Neutrophil (primary cell): ENCODE results near the gene GET4.

Experiments used
- H3K27ac ChIP-seq: fragments of 200-600 bp; sonication (generic); 2 replicates; pipeline ENCODE4 v1.5.1; 2016; ENCODE audit warnings: mild to moderate bottlenecking, moderate library complexity
- H3K27me3 ChIP-seq: fragments of 200-600 bp; sonication (generic); 2 replicates; pipeline ENCODE4 v1.6.0; 2016; ENCODE audit warnings: mild to moderate bottlenecking
- H3K36me3 ChIP-seq: fragments of 200-600 bp; sonication (generic); 2 replicates; pipeline ENCODE4 v1.5.1; 2017
- H3K4me1 ChIP-seq, 2 experiments: fragments of 200-600 bp in 1 of 2; sonication (generic) in 1 of 2; 1 replicate in 1 of 2; 2 replicates in 1 of 2; pipeline versions ENCODE4 v1.5.1 to v1.6.1; 2013 to 2016; ENCODE audit warnings: low read depth in 1 of 2, low read length in 1 of 2, mild to moderate bottlenecking in 1 of 2, moderate library complexity in 1 of 2; ENCODE audit not compliant: control insufficient read depth in 1 of 2, insufficient read depth in 1 of 2
- H3K4me3 ChIP-seq, 2 experiments: fragments of 200-600 bp in 1 of 2; sonication (generic) in 1 of 2; 1 replicate in 1 of 2; 2 replicates in 1 of 2; pipeline ENCODE4 v1.5.1; 2013 to 2016; ENCODE audit warnings: low read depth in 1 of 2, low read length in 1 of 2, mild to moderate bottlenecking in 1 of 2, moderate library complexity in 1 of 2
- H3K9me3 ChIP-seq: fragments of 200-600 bp; sonication (generic); 2 replicates; pipeline ENCODE4 v1.5.1; 2016
- CTCF ChIP-seq: fragments of 200-600 bp; sonication (generic); IDR thresholded peaks from 2 replicates; pipeline ENCODE4 v1.5.1; 2016; ENCODE audit warnings: antibody characterized with exemption

Gene GET4

GRCh38 chr7:926061-927030 lies 50.0 kb downstream of the GET4 start:
- H3K27me3 ChIP-seq, result peaks cover 23% of the 10 kb centered on the region
- no peak overlapping the region for H3K4me3 ChIP-seq
- H3K27ac ChIP-seq, result no peak overlapping the region
- TF ChIP-seq CTCF, result no peak
- H3K4me1 ChIP-seq, result peaks cover 42 to 51% of the 10 kb centered on the region in 2 experiments
- H3K36me3 ChIP-seq, result peaks cover 26% of the 10 kb centered on the region
- H3K9me3 ChIP-seq, result no peaks in the 10 kb centered on the region

- H3K4me1 ChIP-seq, result peaks cover 48 to 52% of the 10 kb centered on the region in 2 experiments
- H3K36me3 ChIP-seq, result peaks cover 27% of the 10 kb centered on the region
- TF ChIP-seq CTCF, result no peak
- H3K4me3 ChIP-seq, result no peak overlapping the region
- H3K9me3 ChIP-seq, result no peaks in the 10 kb centered on the region
- peaks cover 15% of the 10 kb centered on the region for H3K27me3 ChIP-seq
- H3K27ac ChIP-seq, result no peak overlapping the region
These were observed 50.8 kb downstream of the GET4 start for GRCh38 chr7:927031-927671.

- Histone ChIP-seq H3K27me3 (peaks cover 11% of the 10 kb centered on the region), H3K4me1 (peaks cover 32 to 35% of the 10 kb centered on the region in 2 experiments), H3K36me3 (peaks cover 41% of the 10 kb centered on the region), H3K27ac (no peak overlapping the region), H3K9me3 (no peaks in the 10 kb centered on the region), H3K4me3 (no peak overlapping the region)
- TF ChIP-seq CTCF, result no peak
These were observed 53.0 kb downstream of the GET4 start for GRCh38 chr7:929311-929711.

GRCh38 chr7:930975-931758 lies 54.8 kb downstream of the GET4 start:
- Histone ChIP-seq H3K27me3 (no peaks in the 10 kb centered on the region), H3K4me1 (peaks cover 30 to 32% of the 10 kb centered on the region in 2 experiments), H3K9me3 (no peaks in the 10 kb centered on the region), H3K36me3 (peaks cover 45% of the 10 kb centered on the region), H3K4me3 (peak overlapping the region in 1 of 2 experiments; percentile 2), H3K27ac (peak overlapping the region; percentile 63)
- TF ChIP-seq CTCF, result no peak

GRCh38 chr7:931871-932650 lies 55.7 kb downstream of the GET4 start:
- H3K27me3 ChIP-seq, result no peaks in the 10 kb centered on the region
- H3K4me3 ChIP-seq, result no peak overlapping the region
- TF ChIP-seq CTCF, result no peak
- H3K9me3 ChIP-seq, result no peaks in the 10 kb centered on the region
- H3K36me3 ChIP-seq, result peaks cover 46% of the 10 kb centered on the region
- peak overlapping the region; percentile 63 for H3K27ac ChIP-seq
- H3K4me1 ChIP-seq, result peaks cover 30 to 32% of the 10 kb centered on the region in 2 experiments
